GM23338 (cell line): ENCODE data around the gene LGALS1. TPM values are rescaled to one million over a fixed set of nuclear protein-coding genes. Genes with fewer than 3 reads are reported as not detected.

Experiments used
- ATAC-seq: fragments of 200-7000 bp; cut with Tn5 transposase; 3 replicates; pipeline ENCODE4 v1.9.1; 2020
- DNase-seq: peaks from one replicate; pipeline ENCODE4 v3.0.0-alpha.2; 2015; ENCODE audit warnings: low spot score
- H2AFZ ChIP-seq: fragments of 200-600 bp; sonication (generic); 2 replicates; pipeline ENCODE4 v1.8.0; 2016; ENCODE audit warnings: antibody characterized with exemption, mild to moderate bottlenecking, moderate library complexity
- H3F3A ChIP-seq: fragments of 200-600 bp; sonication (generic); replicated peaks from 2 replicates; pipeline ENCODE4 v1.8.0; 2017; ENCODE audit warnings: antibody characterized with exemption, mixed run types, low read depth
- H3K27ac ChIP-seq: fragments of 200-600 bp; sonication (generic); 2 replicates; pipeline ENCODE4 v1.6.1; 2016; ENCODE audit warnings: low read depth
- H3K27me3 ChIP-seq: fragments of 200-600 bp; sonication (generic); 2 replicates; pipeline ENCODE4 v1.8.0; 2016; ENCODE audit warnings: mild to moderate bottlenecking, mixed run types, moderate library complexity; ENCODE audit not compliant: insufficient read depth
- H3K36me3 ChIP-seq: fragments of 200-600 bp; sonication (generic); 2 replicates; pipeline ENCODE4 v1.8.0; 2016; ENCODE audit warnings: mild to moderate bottlenecking; ENCODE audit not compliant: insufficient read depth
- H3K4me1 ChIP-seq: fragments of 200-600 bp; sonication (generic); 2 replicates; pipeline ENCODE4 v1.8.0; 2016; ENCODE audit warnings: mild to moderate bottlenecking, moderate library complexity; ENCODE audit not compliant: insufficient read depth
- H3K4me2 ChIP-seq: fragments of 200-600 bp; sonication (generic); 2 replicates; pipeline ENCODE4 v1.7.1; 2017; ENCODE audit warnings: mixed run types
- H3K4me3 ChIP-seq: fragments of 200-600 bp; sonication (generic); 2 replicates; pipeline ENCODE4 v1.6.1; 2016; ENCODE audit warnings: mixed run types
- H3K79me2 ChIP-seq: fragments of 200-600 bp; sonication (generic); replicated peaks from 2 replicates; pipeline ENCODE4 v1.8.0; 2017; ENCODE audit warnings: mild to moderate bottlenecking; ENCODE audit not compliant: insufficient read depth
- H3K9me2 ChIP-seq: fragments of 200-600 bp; sonication (generic); 2 replicates; pipeline ENCODE4 v1.8.0; 2017; ENCODE audit not compliant: insufficient read depth
- H4K20me1 ChIP-seq: fragments of 200-600 bp; sonication (generic); replicated peaks from 2 replicates; pipeline ENCODE4 v1.8.0; 2017; ENCODE audit warnings: mild to moderate bottlenecking; ENCODE audit not compliant: insufficient read depth
- H3K27ac Mint-ChIP-seq: 2 replicates; pipeline ENCODE4 v1.8.0; 2020; ENCODE audit warnings: inconsistent platforms, mild to moderate bottlenecking, moderate library complexity, mixed read lengths
- H3K27me3 Mint-ChIP-seq: 3 replicates; pipeline ENCODE4 v1.8.0; 2022; ENCODE audit warnings: low read depth, mild to moderate bottlenecking, moderate library complexity, mixed read lengths, inconsistent platforms; ENCODE audit not compliant: insufficient read depth, poor library complexity
- H3K36me3 Mint-ChIP-seq: 3 replicates; pipeline ENCODE4 v1.8.0; 2021; ENCODE audit warnings: low read depth, mild to moderate bottlenecking, inconsistent platforms, moderate library complexity, mixed read lengths
- H3K4me1 Mint-ChIP-seq: 3 replicates; pipeline ENCODE4 v1.8.0; 2020; ENCODE audit warnings: mild to moderate bottlenecking, inconsistent platforms, mixed read lengths
- H3K4me3 Mint-ChIP-seq: 3 replicates; pipeline ENCODE4 v1.8.0; 2021; ENCODE audit warnings: moderate library complexity, mild to moderate bottlenecking, inconsistent platforms, mixed read lengths
- H3K9me3 Mint-ChIP-seq: 3 replicates; pipeline ENCODE4 v1.8.0; 2020; ENCODE audit warnings: moderate library complexity, mild to moderate bottlenecking, inconsistent platforms, mixed read lengths
- CTCF ChIP-seq, 2 experiments: fragments of 200-600 bp in 1 of 2; sonication (generic) in 1 of 2; conservative IDR thresholded peaks; 2 replicates each; pipeline versions ENCODE4 v1.5.1 to v1.6.1; 2016 to 2017; ENCODE audit warnings: antibody characterized with exemption in 2 of 2, low read depth in 2 of 2, mild to moderate bottlenecking in 2 of 2, moderate library complexity in 1 of 2
- EZH2phosphoT487 ChIP-seq: fragments of 200-600 bp; sonication (generic); IDR thresholded peaks from one replicate; pipeline ENCODE4 v1.8.1; 2018; ENCODE audit warnings: antibody characterized with exemption; ENCODE audit not compliant: unreplicated experiment
- REST ChIP-seq: IDR thresholded peaks from one replicate; pipeline ENCODE4 v1.6.1; 2018; ENCODE audit warnings: antibody characterized with exemption; ENCODE audit not compliant: unreplicated experiment
- ZNF462 ChIP-seq: fragments of 250-450 bp; sonication (Bioruptor Pico); IDR thresholded peaks from 2 replicates; pipeline ENCODE4 v1.5.0; 2020; ENCODE audit warnings: mild to moderate bottlenecking, moderate library complexity
- polyA plus RNA-seq: library from polyadenylated mRNA; unstranded; fragments of >200 nt; fragmentation: Nextera tagmentation; extraction: Ambion mirVana; gene quantifications from 2 replicates; pipeline ENCODE4 v1.2.1, GENCODE V29; 2016
- total RNA-seq: library from RNA; depleted of rRNA; stranded (reverse); fragments of >200 nt; shearing (Covaris generic); gene quantifications from 2 replicates; pipeline ENCODE4 v1.2.3, GENCODE V29; 2014

Gene LGALS1
- total and polyA plus RNA-seq, 2 experiments from 2014 or later, result 31.2 to 62.5 TPM

- no peak for TF ChIP-seq ZNF462
- no peak for TF ChIP-seq EZH2phosphoT487
- no peak for TF ChIP-seq REST
These were observed 2.4 kb upstream of the LGALS1 start (continued) for GRCh38 chr22:37672920-37673455.

- Histone ChIP-seq H3K36me3 (no peaks in the 10 kb centered on the region), H3K4me3 (no peak overlapping the region), H4K20me1 (no peaks in the 10 kb centered on the region), H3K4me2 (no peak overlapping the region), H3K4me1 (peaks cover 11% of the 10 kb centered on the region; the same call in 1 of the 2 replicates), H3K9me2 (no peaks in the 10 kb centered on the region), H3K79me2 (no peaks in the 10 kb centered on the region), H3F3A (peaks cover 22% of the 10 kb centered on the region; the same call in 1 of the 2 replicates), H2AFZ (no peak overlapping the region), H3K27me3 (no peaks in the 10 kb centered on the region), H3K27ac (no peak overlapping the region)
- no peak for DNase-seq
- TF ChIP-seq CTCF (conservative IDR thresholded peaks at IDR 0.05; ENCODE audit: low read depth in 2 of 2), result no peak
- H3K9me3 Mint-ChIP-seq, result no peaks in the 10 kb centered on the region
- H3K4me1 Mint-ChIP-seq, result peaks cover 17% of the 10 kb centered on the region
- H3K27ac Mint-ChIP-seq, result no peak overlapping the region
- ATAC-seq, result no peak
- peaks cover 12% of the 10 kb centered on the region for H3K27me3 Mint-ChIP-seq
- H3K36me3 Mint-ChIP-seq, result 0 out of 3 replicates have a peak, but pooled peaks cover 3% of the 10 kb centered on the region
- H3K4me3 Mint-ChIP-seq, result no peak overlapping the region
These were observed 1.2 kb upstream of the LGALS1 start for GRCh38 chr22:37674248-37674647.
